HuH-7 (cell line): Measurements from ENCODE around the gene VPS4B.

Source experiments
- DNase-seq: peaks from one replicate; pipeline ENCODE4 v3.0.0; 2011; ENCODE audit warnings: low spot score

The VPS4B gene

DNA sequence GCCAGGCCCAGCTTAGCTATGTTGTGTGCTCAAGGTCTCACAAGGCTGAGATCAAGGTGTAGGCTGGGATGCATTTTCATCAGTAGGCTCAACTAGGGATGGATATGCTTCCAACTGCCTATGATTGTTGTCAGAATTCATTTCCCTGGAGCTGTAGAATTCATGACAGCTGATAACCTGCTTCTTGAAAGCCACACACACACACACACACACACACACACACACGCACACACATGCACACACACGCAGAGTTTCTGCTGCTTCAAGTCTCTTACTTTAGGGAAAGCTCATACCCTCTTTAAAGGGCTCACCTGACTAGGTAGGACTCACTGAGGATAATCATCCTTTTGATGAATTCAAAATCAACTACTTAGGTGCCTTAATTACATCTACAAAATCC is 8.2 kb upstream of the VPS4B start:
- no peak for DNase-seq

- no peak for DNase-seq
These were observed 5.3 kb upstream of the VPS4B start for GRCh38 chr18:63427558-63427957.

GRCh38 chr18:63422864-63423304 is 608 bp upstream of the VPS4B start:
- no peak for DNase-seq

DNA sequence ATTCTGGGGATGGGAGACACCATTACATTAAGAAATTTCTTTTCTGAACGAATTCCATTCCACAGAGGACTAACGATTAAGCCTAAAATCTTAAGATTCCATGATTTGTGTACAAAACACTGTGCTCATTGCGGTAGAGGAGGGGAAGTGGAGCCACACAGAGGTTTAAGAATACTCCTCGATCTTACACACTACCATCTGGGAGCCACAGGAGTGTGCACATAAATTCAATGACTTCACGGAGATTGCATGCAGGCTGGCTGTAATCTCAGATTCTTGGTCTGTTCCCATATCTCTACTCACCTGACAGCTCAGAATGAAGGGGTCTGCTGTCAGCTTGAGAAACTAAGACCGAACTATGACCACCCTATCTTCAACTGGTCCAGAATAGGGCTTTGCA is 762 bp downstream of the VPS4B start:
- DNase-seq, result no peak

DNA sequence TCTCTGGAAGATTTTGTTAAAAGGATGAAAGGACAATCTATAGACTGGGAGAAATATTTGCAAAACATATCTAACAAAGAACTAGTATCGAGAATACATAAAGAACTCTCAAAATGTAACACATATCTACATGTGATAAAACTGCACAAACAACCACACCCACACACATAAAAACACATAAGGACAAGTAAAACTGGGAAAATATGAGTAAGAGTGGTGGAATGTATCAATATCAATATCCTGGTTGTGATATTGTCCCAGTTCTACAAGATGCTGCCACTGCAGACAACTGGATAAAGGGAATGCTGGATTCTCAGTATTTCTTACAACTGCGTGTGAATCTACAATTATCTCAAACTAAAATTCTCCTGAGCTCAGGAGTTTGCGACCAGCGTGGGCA is 9.3 kb downstream of the VPS4B start:
- no peak for DNase-seq

DNA sequence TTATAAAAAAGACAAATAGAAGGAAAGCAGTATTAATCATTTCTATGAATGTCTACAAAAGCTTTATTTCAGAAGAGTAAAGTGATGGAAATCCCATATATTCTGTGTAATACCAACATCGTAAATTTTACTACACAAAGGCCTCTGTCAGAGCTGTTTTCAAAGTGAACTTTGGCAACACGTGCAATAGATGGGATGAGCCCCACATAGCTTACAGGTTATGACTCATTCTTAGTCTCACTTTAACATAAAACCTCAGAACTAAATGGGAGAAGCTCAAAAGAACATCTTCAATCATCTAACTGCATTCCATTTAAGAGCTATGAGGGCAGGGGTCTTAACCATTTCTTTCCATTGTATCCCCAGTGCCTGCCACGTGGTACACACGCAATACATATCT is 11.5 kb downstream of the VPS4B start:
- DNase-seq, result no peak

DNA sequence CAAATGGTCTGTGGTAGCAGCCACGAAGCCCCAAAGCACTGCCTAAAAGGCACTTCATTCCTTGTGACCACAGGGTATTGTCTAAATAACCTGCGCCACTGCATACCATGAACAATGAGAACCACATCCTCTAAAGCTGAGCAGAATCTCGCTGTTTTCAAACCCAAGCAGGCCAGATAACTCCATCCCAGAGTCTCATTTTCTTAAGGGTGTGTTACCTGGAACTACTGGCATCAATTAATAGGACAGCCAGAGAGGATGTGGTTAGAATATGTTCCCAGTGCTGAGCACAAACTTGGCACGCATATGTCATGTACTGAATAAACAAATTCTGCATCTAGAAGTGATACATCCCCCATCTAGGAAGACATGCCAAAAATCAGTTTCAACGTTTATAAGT is 13.0 kb downstream of the VPS4B start:
- DNase-seq, result no peak

DNA sequence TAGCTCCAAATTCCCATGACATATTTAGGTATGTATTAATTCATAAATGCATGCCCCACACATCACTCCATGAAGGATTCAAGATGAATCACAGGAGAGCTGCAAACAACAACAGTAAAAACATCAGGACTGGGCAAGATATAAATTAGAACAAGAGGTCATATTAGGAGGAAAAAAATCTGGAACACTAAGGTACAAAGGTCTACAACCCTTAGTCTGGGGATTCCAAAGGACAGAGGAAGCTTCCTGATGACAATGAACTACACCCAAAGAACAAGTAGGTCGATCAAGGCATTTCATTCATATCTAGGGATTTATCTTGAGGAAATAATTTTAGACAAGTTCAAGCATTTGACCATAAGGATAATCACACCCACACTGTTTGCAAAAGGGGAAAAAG is 14.5 kb downstream of the VPS4B start:
- no peak for DNase-seq

DNA sequence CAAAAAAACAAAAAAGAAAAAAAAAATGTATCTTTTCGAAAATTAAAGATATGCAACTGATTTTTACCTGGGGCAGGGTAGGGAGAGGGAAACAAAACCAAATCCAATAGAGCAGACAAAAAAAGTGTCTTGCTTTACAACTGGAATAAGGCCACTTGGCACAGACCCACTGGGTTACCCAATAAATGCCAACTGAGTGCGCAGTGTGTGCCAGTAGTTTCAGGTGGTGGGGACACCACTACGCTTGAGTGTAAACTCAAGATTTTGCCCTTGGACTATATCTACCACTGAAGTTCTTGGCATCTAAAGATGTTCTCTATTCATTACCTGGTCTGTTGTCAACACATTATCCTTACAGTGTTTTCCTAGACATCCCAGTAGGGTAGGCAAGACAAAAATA is 16.3 kb downstream of the VPS4B start:
- DNase-seq, result no peak

DNA sequence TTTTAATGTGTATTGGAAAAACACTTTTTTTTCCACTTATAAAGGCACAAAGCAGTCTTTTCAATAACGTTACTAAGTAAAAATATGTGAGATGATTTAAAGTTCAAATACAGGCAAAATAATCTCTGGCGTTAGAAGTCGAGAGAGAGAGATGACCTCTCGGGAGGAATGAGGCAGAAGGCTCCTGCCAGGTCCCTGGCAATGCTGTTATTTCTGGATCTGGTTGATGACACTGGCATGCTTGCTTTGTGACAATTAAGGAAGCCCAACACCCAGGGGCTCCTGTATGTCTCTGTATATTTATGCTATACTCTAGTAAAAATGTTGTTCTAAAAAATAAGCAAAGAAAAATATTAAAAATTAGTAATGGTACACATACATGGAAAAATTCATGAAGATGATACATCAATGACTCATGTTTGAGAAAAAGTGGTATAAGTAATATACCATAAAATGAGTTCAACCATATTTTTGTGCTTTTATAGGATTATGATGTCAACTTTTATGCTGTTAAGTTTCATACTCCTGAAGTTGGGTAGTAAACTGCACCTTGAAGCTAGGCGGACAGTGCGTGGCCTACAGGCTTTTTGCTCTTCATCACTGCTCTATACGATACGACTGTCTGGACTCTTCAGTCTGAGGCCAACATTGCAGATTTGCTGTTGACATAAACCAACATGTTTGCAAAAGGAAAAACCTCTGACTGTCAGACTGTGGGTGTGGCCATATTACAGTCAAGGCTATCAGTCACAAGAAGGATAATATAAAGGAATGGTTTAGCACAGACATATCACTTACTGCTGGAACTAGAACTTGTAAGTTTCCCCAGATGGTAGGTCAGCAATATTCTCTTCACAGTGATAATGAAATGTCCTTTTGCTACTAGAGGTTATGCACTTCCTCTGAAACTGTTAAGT is 19.8 kb downstream of the VPS4B start:
- DNase-seq, result no peak

DNA sequence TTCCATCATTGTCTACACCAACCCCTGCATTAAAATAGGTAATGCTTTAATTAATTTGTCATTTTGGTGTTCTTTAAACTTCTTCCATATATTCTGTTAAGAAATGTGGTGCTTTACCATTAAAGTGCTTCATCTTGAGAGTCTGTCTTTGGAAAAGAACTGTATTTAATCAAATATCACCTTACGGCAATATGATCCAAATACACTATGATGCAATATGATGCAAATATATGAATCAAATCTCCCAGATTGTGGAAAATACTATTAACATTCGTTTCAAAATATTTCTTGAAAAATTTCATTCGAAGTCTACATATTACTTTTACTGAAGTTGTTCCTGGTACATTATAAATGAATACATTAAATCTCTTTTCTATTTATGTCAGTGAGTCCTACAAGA is 23.0 kb downstream of the VPS4B start:
- no peak for DNase-seq

- no peak for DNase-seq
These were observed 24.9 kb downstream of the VPS4B start for GRCh38 chr18:63397349-63397748.

DNA sequence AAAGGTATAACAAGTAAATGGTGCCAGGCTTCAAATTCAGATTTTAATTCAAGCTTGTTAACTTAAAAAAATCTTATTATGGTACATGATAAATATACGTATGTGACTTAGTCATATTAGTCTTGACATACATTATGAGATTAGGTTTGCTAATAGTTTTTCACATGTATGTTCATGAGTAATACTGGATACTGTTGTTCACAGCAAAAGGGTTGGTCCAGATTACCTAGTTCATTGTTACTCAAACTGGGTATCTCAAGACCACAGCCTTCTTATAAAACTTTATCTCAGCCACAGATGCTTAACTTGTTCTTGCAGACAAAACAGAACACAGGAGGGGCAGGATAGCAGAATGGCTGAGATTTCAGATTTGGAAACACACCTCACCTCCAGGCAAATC is 26.8 kb downstream of the VPS4B start:
- DNase-seq, result no peak

GRCh38 chr18:63394954-63395353 is 27.3 kb downstream of the VPS4B start:
- no peak for DNase-seq

- DNase-seq, result no peak
These were observed 34.4 kb downstream of the VPS4B start for GRCh38 chr18:63387861-63388260.

DNA sequence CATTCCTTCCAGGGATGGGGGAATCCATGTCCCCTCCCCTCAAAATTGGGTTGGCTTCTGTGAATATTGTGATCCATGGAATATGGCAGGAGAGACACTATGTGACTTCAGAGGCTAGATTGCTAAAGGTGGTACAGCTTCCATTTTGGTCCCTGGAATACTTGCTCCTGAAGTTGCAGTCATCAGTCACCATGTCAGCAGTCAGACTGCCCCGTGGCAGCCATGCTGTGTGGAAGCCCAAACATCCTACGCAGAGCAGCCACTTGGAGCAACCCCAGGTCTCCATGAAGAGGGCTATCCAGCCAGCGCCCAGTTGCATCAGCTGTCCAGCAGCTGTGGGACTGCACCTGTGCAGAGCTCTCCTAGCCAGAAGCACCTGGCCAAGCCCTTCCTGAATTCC is 39.4 kb downstream of the VPS4B start:
- DNase-seq, result no peak

DNA sequence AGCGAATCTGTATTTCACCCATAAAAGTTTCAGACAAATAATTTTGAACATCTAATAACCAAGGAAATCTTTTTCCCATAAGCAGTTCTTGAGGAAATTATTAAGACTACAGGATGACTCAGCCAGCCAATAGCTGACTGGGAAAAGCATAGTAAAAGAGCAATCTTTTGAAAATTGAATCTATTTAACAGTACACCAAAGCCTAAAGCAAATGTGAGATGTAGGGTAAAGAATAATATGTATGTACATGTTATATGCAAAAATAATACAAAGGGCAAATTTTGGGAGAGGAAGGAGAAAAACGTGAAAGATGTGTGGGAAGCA is 42.7 kb downstream of the VPS4B start:
- no peak for DNase-seq

GRCh38 chr18:63378919-63379638 is 43.2 kb downstream of the VPS4B start:
- no peak for DNase-seq

DNA sequence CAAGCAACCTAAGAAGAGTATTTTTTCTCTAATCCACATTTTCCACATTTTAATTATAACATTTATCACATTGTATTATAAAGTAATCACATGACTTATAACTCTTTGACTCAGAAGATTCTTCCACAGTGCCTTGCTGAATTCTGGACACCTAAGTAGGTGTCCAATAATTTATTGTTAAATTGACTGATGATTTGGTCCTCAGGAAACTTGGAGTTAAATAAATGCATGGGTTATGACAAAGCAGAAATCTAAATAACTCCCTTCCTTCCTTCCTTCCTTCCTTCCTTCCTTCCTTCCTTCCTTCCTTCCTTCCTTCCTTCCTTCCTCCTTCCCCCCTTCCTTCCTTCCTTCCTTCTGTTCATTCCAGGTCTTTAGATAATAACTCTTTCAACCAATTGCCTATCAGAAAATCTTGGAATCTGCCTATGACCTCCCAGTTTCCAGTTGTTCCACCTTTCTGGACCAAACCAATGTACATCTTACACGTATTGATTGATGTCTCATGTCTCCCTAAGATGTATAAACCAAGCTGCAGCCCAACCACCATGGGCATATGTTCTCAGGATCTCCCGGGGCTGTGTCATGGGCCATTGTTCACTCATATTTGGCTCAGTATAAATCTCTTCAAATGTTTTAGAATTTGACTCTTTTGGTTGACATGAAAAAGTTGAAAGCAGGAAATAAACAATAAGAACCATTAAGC is 44.8 kb downstream of the VPS4B start:
- DNase-seq, result no peak

- no peak for DNase-seq
These were observed 45.7 kb downstream of the VPS4B start for GRCh38 chr18:63376538-63376937.

- DNase-seq, result no peak
These were observed 47.7 kb downstream of the VPS4B start for GRCh38 chr18:63374540-63374939.

GRCh38 chr18:63373161-63373560 is 49.1 kb downstream of the VPS4B start:
- DNase-seq, result no peak

- DNase-seq, result no peak
These were observed 53.7 kb downstream of the VPS4B start for GRCh38 chr18:63368611-63369010.
